Neural cell (in vitro differentiated cells): ENCODE measurements around the gene KIF14. TPM values are rescaled to one million over a fixed set of nuclear protein-coding genes. Genes with fewer than 3 reads are reported as not detected.

ENCODE experiments used
- H2AFZ ChIP-seq: fragments of 200-600, 300-800 bp; sonication (generic), shearing (Covaris generic); 2 replicates; pipeline ENCODE4 v1.6.0; 2014; ENCODE audit warnings: low read depth, mild to moderate bottlenecking, antibody characterized with exemption, low read length, moderate library complexity
- H3F3A ChIP-seq: fragments of 200-600 bp; shearing (Covaris generic); 2 replicates; pipeline ENCODE4 v1.6.1; 2016; ENCODE audit warnings: mild to moderate bottlenecking, moderate library complexity, mixed read lengths, antibody characterized with exemption, low read length; ENCODE audit not compliant: insufficient read depth, poor library complexity, severe bottlenecking
- H3K27ac ChIP-seq: fragments of 200-600, 300-800 bp; sonication (generic), shearing (Covaris generic); 2 replicates; pipeline ENCODE4 v1.5.1; 2014; ENCODE audit warnings: mild to moderate bottlenecking, low read length, moderate library complexity
- H3K27me3 ChIP-seq: fragments of 300-800, 200-600 bp; sonication (generic), shearing (Covaris generic); 2 replicates; pipeline ENCODE4 v1.6.0; 2014; ENCODE audit warnings: mild to moderate bottlenecking, low read depth, low read length, moderate library complexity; ENCODE audit not compliant: insufficient read depth
- H3K36me3 ChIP-seq: fragments of 300-800, 200-600 bp; sonication (generic), shearing (Covaris generic); 2 replicates; pipeline ENCODE4 v1.5.1; 2014; ENCODE audit warnings: mild to moderate bottlenecking, antibody characterized with exemption, low read length, moderate library complexity; ENCODE audit not compliant: insufficient read depth
- H3K4me2 ChIP-seq: fragments of 300-800, 200-600 bp; sonication (generic), shearing (Covaris generic); 2 replicates; pipeline ENCODE4 v1.6.0; 2014; ENCODE audit warnings: mild to moderate bottlenecking, low read length
- H3K4me3 ChIP-seq: fragments of 300-800, 200-600 bp; sonication (generic), shearing (Covaris generic); 2 replicates; pipeline ENCODE4 v1.5.1; 2014; ENCODE audit warnings: mild to moderate bottlenecking, low read length, moderate library complexity
- H3K79me2 ChIP-seq: fragments of 200-600 bp; shearing (Covaris generic); replicated peaks from 2 replicates; pipeline ENCODE4 v1.6.0; 2014; ENCODE audit warnings: mild to moderate bottlenecking, low read length, moderate library complexity; ENCODE audit not compliant: insufficient read depth
- H3K9ac ChIP-seq: fragments of 300-800, 200-600 bp; sonication (generic), shearing (Covaris generic); 2 replicates; pipeline ENCODE4 v1.6.1; 2016; ENCODE audit warnings: mild to moderate bottlenecking, low read length, mixed read lengths
- H3K9me2 ChIP-seq: fragments of 200-600 bp; shearing (Covaris generic); 2 replicates; pipeline ENCODE4 v1.6.1; 2016; ENCODE audit warnings: mild to moderate bottlenecking, low read length, mixed read lengths; ENCODE audit not compliant: insufficient read depth
- H3K9me3 ChIP-seq: fragments of 200-600, 300-800 bp; sonication (generic), shearing (Covaris generic); 2 replicates; pipeline ENCODE4 v1.6.1; 2016; ENCODE audit warnings: mild to moderate bottlenecking, mixed run types, low read length, moderate library complexity, mixed read lengths
- H4K20me1 ChIP-seq: fragments of 200-600 bp; shearing (Covaris generic); 2 replicates; pipeline ENCODE4 v1.6.1; 2016; ENCODE audit warnings: mild to moderate bottlenecking, mixed run types; ENCODE audit not compliant: insufficient read depth
- EZH2 ChIP-seq: fragments of 200-600, 300-800 bp; shearing (Covaris generic), sonication (generic); IDR thresholded peaks from 2 replicates; pipeline ENCODE4 v1.6.1; 2014; ENCODE audit warnings: antibody characterized with exemption, low read length, borderline replicate concordance, mild to moderate bottlenecking; ENCODE audit not compliant: insufficient read depth, poor library complexity, severe bottlenecking
- MXI1 ChIP-seq: fragments of 450-650 bp; conservative IDR thresholded peaks from 2 replicates; pipeline ENCODE4 v1.6.1; 2014; ENCODE audit warnings: antibody characterized with exemption, mild to moderate bottlenecking; ENCODE audit not compliant: poor library complexity, severe bottlenecking
- POLR2AphosphoS5 ChIP-seq: IDR thresholded peaks from 2 replicates; pipeline ENCODE4 v1.6.1; 2012
- RAD21 ChIP-seq: fragments of 450-650 bp; conservative IDR thresholded peaks from 2 replicates; pipeline ENCODE4 v1.6.1; 2014; ENCODE audit warnings: antibody characterized with exemption, mild to moderate bottlenecking, moderate library complexity
- SMC3 ChIP-seq: fragments of 450-650 bp; conservative IDR thresholded peaks from 2 replicates; pipeline ENCODE4 v1.6.1; 2014; ENCODE audit warnings: antibody characterized with exemption, mild to moderate bottlenecking, moderate library complexity; ENCODE audit not compliant: poor library complexity
- TAF1 ChIP-seq: IDR thresholded peaks from 2 replicates; pipeline ENCODE4 v1.6.1; 2012; ENCODE audit warnings: low read depth
- polyA plus RNA-seq: library from polyadenylated mRNA; depleted of rRNA; stranded (reverse); fragments of >200 nt; gene quantifications from 2 replicates; pipeline ENCODE4 v1.2.3, GENCODE V29; 2014

Gene KIF14
- polyA plus RNA-seq, 1 donor from 2014 or later, result 0.69 TPM

DNA sequence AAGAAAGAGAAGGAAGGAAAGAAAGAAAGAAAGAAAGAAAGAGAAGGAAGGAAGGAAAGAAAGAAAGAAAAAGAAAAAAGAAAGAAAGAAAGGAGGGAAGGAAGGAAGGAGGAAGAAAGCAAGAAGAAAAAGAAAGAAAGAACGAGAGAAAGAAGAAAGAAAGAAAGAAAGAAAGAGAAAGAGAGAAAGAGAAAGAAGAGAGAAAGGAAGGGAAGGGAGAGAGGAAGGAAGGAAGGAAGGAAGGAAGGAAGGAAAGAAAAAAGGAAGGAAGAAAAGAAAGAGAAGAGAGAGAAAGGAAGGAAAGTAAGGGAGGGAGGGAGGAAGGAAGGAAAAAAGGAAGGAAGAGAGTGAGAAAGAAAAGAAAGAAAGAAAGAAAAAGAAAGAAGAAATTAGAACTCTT lies 115.3 kb downstream of the KIF14 start:
- Histone ChIP-seq H3K27ac (no peak overlapping the region), H3K4me2 (no peak overlapping the region), H3K9me2 (no peaks in the 10 kb centered on the region), H3K36me3 (no peaks in the 10 kb centered on the region), H3F3A (no peaks in the 10 kb centered on the region), H3K9me3 (no peaks in the 10 kb centered on the region), H3K27me3 (no peaks in the 10 kb centered on the region), H3K9ac (no peak overlapping the region), H4K20me1 (no peaks in the 10 kb centered on the region), H3K79me2 (no peaks in the 10 kb centered on the region), H2AFZ (no peak overlapping the region), H3K4me3 (no peak overlapping the region)
- TF ChIP-seq POLR2AphosphoS5 (no peak), SMC3 (no peak), TAF1 (no peak), RAD21 (no peak), MXI1 (no peak), EZH2 (no peak)

Other genes starting within 250 kb of the KIF14 start
- 23.9 and 25.3 TPM in 2 replicates for gene ZNF281, start 210.7 kb downstream of the KIF14 start, polyA plus RNA-seq
- gene DDX59, start 49.2 kb upstream of the KIF14 start, polyA plus RNA-seq, result 21.0 and 24.5 TPM in 2 replicates
- 49.2 and 52.7 TPM in 2 replicates for gene CAMSAP2, start 118.1 kb upstream of the KIF14 start, polyA plus RNA-seq